Inferior parietal cortex (tissue), 1 donor: ENCODE data around the gene MDFIC2.
"Not testable (repeated sequence)": the region's sequence is repeated elsewhere in the genome, so short reads cannot be mapped to it uniquely, and the experiment has no call there.

Experiments used
- DNase-seq: peaks from one replicate; pipeline ENCODE4 v3.0.0-alpha.2; 2016; ENCODE audit errors: extremely low spot score

Gene MDFIC2

DNA sequence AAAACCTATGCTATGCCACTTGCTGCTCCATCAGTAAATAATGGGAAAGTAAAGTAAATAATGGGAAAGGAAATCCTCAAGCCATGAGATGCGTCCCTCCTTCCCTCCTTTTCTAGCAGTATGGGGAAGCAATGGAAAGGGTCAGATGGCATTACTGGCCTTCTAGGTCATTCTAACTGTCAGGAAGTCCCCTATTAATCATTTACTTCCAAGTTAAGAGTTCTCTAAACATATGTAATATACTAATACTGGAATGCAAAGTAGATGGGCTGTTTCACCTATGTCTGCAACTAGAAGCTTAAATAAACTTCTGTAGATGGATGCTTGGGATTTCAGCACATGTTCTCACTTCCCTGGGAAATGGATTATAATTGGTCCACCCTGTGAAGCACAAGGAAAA lies 55.9 kb downstream of the MDFIC2 start:
- no peak for DNase-seq

DNA sequence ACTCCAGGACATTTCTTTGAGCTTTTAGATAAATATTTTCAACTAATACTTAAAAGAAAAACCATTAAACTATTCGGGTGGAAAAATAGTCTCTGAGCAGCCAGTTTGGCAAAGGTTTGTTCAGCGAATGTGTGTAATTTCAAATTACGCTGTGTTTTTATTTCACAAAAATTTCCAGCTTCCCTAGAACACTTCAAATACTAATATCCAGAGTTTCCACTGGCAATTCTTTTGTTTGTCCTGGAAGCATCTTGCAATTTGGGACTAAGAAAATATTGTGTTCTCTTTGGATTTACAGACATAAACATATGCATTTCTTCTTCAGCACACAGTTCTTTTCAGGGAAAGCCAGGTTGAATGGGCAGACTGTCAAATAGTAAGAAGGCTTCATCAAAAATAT lies 61.9 kb downstream of the MDFIC2 start:
- DNase-seq = no peak

DNA sequence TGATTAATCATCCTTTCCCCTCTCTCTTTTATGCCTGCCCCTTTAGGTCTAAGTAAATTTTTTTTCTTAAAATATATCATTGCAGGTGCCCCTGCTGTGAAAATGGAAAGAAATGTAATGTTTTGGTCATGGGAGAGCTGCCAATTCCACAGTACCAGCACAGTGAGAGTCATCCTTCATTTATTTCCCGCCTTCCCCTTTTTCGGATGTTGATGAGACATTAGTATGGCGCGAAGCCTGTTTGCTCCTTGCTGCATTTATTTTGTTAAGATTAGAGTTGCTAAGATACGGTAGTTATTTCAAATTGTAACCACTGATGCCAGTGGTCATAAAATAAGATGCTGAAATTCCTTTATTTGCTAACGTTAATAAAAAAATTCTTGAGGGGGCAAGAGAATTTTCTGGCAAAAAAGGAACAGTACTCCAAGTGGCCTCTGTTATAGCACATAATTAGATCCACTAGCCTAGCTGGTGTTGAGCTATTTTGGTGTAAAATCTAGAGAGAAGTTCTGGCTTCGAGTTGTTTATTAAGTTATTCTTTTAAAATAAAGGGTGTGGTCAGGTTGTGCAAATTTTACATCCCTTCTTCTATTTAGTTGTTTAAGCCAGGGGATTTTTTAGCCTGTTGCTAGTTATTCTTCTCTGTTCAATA lies 62.8 kb downstream of the MDFIC2 start:
- DNase-seq = no peak

DNA sequence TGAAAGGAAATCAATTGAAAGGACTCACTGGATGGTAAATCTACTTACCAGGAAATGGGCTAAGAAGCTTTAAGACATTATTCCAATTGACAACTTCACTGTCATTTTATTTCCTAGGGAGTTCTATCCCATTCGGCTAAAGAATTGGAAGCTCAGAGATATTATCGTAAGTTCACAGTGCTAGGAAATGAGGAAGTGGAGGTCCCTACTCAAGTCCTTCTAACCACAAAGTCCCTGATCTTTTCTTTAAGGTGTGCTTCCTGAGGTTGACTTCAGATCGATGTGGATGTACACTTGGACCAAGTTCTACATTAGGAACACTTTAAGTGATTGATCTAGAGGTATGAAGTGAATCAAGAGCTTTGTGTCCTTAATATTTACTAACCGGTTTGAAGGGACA lies 63.6 kb downstream of the MDFIC2 start:
- no peak for DNase-seq

DNA sequence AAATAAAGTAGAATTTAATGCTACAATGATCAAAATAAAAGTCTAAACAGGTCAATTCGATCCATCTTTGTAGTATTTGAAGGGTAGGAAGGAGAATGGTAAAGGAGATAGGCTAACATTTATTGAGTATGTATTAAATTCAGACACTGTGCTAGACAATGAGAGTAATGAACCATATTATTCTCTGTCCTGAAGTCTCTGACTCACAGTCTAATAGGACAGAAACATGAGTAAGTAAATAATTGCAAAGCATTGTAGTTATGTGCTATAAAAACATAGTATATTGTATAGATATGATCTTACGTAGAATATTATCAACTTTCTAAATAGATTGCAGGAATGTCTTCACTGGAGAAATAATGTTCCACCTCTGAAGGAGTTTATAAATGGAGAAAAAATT lies 64.5 kb downstream of the MDFIC2 start:
- DNase-seq = no peak

DNA sequence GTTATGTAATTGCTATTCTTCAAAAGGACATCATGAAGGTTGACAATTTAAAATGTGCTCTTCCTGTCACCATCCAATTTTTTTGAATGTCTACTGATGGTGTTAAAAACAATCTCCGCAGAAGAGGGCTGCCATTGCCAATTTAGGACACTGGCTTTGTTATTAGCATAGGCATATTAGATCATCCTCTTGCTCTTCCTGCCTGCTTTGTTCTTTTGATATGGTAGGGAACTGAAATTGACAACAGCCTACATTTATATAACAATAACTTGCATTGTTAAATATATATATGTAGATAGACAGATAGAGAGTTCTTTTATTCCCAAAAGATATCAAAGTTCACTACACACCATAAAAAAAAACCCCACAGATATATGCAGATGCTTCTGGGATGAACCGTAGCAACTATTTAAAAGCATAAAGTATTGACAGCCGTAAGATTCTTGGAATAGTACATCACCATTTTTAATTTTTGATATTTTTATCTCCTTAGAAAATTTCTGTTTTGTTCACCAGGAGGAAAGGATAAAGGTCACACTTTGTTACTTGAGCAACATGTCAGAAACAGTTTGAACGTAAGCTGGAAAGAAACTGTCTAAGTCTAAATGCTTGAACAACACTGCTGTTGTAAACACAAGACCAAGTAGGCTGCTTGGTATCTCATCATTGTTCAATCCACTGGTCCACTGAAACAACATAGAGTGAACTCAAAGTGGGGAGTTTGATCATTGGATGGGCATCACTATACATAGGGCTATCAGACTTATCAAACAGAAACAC lies 66.5 kb downstream of the MDFIC2 start:
- DNase-seq = peak; percentile 41

DNA sequence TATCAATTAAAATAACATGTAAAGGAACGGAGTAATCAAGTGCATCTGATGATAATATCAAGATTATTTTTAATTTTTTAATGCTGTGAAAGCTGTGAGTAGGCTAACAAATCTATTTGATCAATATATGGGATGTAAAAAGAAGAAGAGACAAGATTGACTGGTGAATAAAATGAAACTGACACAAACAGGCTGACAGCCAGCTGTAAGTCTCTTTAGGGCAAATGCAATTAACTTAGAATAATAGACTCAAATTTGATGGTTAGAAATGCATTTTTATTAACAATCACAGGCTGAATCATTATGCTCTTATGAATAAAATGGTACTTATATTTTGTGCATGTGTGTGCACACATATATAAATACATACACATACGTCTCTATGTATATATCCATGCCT lies 68.0 kb downstream of the MDFIC2 start:
- no peak for DNase-seq

DNA sequence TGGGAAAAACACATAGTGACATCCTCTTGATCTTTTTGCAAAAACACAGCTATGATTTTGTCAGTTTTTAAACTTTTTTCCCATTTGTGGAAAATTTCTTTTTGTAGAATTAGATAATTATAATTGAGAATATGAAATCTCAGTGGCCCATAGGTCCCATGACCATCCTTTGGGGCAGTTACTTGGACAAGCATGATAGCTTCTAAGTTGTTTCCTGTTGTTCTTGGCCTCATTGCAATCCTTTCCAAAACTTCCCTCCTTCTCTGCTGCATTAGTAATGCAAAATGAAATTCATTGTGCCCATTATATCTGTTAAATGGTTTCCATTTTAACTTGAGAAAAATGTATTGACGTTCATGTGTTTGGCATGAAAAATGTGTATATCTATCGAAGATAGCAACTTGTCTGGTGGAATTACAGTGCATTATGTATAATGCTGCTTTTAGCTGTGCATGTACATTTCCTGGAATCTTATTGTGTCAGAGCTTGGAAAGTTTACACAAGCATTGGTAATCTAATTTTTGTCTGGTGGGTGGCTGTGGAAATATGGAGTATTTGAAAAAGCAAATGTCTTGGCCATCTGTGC lies 70.0 kb downstream of the MDFIC2 start:
- DNase-seq = no peak

DNA sequence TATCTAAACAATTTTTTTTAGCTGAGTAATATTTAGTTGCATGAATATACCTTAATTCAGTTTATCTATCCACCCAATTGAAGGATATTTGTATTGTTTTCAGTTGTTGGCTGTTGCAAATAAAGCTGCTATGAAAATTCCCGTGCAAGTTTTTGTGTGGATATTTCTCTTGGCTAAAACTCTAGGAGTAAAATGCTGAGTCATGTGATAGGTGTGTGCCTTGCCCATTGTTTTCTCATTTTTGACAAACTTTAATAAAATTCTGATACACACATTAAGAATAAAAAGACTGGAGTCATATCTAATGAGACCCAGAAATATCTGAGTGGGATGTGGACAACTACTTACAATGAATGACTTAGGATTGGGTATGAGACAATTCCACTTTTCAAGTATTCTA lies 78.6 kb downstream of the MDFIC2 start:
- no peak for DNase-seq

DNA sequence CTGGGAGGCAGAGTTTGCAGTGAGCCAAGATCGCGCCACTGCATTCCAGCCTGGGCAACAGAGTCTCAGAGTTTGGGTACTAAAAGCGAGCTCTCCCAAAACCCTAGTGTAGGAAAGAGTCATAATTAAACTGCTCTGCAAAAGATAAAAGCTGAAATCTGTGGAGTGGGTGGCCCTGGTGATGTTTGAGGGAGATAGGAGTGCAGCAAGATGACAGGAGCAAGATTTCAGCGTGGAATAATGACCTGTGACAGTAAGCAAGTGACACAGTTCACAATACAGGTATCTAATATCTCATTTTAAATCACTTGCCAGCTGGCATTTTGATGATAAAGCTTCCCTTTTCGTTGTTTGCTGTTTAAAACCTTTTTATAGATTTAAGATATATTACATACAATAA lies 79.3 kb downstream of the MDFIC2 start:
- DNase-seq = no peak

DNA sequence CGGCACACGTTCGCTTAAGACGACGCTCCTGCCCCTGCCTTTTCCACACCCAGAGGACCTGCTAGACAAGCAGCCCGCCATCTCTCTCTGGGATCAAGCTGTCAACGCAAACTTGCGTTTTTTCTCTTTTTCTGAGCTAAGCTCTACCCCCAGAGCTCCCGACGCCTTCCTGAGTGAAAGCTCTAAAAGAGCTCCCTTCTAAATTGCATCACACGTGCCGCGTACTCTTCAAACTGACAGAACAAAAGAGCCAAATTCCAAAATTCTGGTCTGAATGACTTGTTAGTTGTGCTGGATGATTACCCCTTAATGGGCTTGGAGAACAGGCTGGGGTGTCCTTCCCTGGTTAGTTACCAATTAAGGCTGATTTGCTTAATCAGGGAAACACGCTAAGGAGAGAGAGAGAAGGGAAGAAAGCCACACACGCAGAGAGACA lies 81.2 kb downstream of the MDFIC2 start:
- DNase-seq = no peak

DNA sequence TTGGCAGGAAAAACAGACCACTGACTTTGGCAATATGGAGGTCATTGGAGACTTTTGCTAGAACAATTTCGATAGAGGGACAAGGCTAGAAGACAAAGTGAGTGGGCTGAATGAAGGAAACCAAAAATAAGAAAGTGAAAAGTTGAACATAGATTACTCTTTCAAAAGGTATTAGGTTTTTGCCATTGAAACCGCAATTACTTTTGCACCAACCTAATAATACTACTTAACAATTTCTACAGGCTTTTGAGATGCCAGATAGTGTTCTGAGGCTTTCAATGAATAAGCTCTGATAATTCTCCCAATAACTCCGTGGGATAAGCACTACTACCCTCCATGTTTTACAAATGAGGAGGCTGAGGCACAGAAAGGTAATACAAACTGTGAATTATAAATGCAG lies 85.0 kb downstream of the MDFIC2 start:
- DNase-seq = no peak

DNA sequence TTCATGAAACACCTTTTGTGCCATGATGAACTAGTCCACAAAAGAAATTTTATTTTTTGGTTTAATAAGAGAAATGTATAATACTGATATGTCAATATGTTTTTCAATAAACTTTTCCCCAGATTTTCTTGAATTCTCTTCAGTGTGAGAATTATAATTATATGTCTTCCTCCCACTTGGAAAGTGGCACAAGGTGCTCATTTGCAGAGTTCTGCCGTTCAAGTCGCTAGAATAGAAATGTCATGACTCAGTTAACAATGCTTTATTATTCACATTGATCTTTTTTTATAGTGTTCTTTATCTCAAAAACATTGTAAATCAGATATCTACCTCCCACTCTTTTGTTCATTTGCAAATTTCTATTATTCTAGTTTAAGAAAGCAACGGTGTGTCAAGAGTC lies 87.3 kb downstream of the MDFIC2 start:
- DNase-seq = no peak

DNA sequence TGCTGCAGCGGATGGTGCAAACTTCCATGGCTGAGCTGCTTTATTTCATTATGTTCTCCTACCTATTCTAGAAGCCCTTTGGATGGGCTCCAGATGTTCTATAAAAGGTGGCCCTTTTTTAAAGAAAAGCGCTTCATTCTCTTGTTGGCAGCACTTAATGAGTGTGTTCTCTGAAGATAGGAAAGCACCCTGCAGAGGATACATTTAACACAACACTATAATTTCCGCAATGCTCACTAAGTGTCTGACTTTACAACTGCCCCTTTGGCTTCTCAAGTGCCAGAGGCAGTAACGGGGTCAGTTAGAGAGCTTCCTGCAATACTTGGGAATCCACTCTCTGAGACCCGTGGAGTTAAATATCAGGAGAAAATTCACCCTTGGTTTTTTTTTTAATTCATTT lies 88.1 kb downstream of the MDFIC2 start:
- DNase-seq = no peak

DNA sequence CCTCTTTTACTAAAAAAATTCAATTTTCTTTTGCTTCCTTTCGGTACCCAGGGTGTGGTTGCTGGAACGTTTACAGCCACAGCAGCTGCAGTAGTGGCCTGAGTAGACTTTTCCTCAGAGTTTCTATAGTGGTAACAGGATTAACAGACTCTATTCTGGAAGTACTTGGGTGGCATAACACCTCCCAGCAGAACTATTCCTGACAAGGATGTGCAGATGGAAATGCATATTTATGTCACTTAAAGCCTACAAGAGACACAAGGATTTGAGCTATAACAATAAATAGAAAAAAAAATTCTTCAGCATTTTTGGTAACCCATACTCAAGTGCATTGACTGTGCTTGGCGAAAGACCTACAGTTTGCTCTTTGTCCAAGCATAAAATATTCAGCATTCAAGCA lies 94.0 kb downstream of the MDFIC2 start:
- no peak for DNase-seq

DNA sequence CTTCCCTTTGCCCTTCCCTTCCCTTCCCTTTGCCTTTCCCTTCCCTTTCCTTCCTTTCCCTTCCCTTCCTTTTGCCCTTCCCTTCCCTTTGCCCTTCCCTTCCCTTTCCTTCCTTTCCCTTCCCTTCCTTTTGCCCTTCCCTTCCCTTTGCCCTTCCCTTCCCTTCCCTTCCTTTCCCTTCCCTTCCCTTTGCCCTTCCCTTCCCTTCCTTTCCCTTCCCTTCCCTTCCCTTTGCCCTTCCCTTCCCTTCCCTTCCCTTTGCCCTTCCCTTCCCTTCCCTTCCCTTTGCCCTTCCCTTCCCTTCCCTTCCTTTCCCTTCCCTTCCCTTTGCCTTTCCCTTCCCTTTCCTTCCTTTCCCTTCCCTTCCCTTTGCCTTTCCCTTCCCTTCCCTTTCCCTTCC lies 101.2 kb downstream of the MDFIC2 start:
- DNase-seq = not testable (repeated sequence)

DNA sequence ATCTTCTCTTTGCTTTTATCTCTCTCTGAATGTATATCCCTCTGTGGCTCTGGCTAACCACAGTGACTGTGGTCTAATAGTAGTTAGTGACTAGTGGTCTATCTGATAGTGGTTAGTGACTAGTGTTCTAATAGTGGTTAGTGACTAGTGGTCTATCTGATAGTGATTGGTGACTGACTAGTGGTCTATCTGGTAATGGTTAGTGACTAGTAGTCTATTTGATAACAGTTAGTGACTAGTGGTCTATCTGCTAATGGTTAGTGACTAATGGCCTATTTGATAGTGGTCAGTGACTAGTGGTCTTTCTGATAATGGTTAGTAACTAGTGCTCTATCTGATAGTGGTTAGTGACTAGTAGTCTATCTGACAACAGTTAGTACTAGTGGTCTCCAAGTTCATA lies 110.5 kb downstream of the MDFIC2 start:
- no peak for DNase-seq

DNA sequence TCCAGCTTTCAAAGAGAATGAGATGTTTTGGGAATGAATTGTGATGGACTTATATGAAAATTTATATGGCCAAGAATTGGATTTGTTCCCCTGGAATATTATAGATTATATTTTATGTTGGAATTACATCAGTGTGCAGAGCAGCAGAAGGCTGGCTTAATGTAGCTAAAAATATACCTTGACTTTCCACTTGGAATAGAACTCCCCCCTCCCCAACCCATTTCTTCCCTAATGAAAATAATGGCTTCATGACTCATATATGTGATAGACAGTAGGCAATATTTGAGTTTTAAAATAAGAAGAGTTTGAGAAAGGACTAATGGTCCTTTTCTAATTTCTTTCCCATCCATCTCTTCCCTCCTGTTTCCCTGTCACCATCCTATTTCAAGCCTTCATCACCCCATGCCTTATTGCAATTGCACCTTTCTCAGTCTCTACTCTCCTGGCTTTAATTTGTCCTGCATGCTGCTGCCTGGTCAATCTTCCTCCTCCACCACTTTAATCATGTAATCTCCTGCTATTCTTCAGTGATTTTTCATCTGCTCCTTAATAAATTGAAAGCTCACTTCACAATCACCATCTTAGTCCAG lies 122.5 kb downstream of the MDFIC2 start:
- DNase-seq = no peak

DNA sequence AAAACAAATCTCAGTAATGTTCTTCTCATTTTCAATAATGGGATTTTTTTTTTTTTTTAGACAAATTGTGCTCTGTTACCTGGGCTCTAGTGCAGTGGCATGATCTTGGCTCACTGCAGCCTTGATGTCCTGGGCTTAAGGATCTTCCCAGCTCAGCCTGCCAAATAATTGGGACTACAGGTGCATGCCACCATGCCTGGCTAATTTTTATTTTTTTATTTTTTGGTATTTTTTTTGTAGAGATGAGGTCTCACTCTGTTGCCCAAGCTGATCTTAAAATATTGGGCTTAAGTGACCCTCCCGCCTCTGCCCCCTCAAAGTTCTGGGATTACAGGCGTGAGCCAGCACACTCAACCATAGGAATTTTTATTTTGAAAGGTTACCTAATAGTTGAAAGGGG lies 126.2 kb downstream of the MDFIC2 start:
- no peak for DNase-seq

DNA sequence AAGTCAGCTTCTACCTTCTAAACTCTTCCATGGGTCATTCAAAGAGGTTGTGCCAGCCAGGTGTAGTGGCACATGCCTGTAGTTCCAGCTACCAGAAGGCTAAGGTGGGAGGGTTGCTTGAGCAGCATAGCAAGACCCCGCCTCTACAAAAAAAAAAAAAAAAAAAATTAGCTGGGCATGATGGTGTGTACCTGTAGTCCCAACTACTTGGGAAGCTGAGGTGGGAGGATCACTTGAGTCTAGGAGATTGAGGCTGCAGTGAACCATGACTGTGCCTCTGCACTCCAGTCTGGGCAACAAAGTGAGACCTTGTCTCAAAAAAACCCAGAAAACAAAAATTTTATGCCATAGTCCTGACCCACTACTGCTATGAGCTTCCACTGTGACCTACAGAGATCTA lies 126.8 kb downstream of the MDFIC2 start:
- no peak for DNase-seq

DNA sequence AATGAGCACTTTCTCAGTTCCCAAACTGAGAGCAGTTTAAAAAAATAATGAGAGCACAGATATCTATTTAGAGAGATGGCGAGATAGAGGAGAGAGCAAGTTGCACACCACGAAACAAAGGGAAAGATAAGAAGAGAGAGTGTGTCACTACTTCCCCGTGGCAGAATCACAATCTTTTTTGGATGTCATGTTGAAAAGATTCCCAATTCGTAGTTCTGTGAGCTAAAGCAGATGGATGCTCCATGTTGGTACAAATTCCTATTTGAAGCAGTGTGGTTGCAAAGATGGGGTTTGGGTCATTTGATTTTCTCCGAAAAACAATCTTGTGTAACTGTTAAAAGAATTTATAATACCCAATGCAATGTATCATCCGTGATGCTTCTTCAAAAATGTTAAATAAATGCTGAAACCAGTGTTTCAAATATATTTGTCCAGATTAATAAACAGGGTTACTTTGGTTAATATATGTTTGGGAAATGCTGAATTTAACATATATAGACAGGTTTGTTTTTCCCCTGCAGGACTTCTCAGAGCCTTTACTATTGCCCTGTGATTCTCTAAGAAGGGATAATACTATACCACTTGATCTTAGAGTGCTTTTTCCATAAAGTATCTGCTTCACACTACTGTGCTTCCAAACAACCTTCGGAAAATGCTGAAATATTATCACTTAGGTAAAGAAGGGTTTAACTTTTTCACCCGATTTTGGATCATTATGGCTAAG lies 128.5 kb downstream of the MDFIC2 start:
- DNase-seq = no peak

DNA sequence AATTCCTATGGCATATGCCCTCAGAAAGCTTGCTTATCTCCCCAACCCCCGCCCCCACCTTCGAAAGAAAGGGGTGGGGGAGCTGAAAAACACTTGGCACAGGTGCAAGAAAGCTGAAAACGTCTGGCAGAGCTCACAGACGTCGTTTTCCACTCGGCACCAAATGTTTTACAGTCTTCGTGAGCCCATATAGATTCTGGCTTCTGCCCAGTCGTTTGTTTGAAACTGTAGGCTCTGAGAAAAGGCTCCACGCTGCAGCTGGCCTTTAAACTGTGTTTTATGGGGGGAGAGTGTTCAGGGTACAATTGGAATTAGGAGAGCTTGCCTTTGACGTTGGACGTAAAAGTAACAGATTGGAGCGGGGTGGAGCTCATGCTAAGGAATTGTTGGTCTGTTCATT lies 130.3 kb downstream of the MDFIC2 start:
- no peak for DNase-seq
